ENCODE data around the gene DNAH11.

- TF ChIP-seq HDAC6 (IDR thresholded peaks at IDR 0.05; ENCODE audit: low read depth, low read length) (no peak), FOSL1 (IDR thresholded peaks at IDR 0.05; ENCODE audit: insufficient read depth, low read depth, low read length) (no peak), CTCF (IDR thresholded peaks at IDR 0.05; ENCODE audit: control extremely low read depth in 1 of 3, insufficient read depth in 1 of 3, low read depth in 1 of 3, low read length in 3 of 3) (no peak)
Measured at GRCh38 chr7:21639206-21639868, 96.5 kb downstream of the DNAH11 start.
